Measurements from ENCODE around the gene SZT2. TPM values are rescaled to one million over a fixed set of nuclear protein-coding genes. Genes with fewer than 3 reads are reported as not detected.
"Not testable (repeated sequence)": the region's sequence is repeated elsewhere in the genome, so short reads cannot be mapped to it uniquely, and the experiment has no call there.

SZT2 gene
- total and polyA plus RNA-seq, 5 donors, result 20.8 to 36.4 (median 32.6) TPM

- intact Hi-C loops (cut with DNase I), result no loop called here
- Histone ChIP-seq H3K9me3 (ENCODE audit: control insufficient read depth, low read length) (no peaks in the 10 kb centered on the region), H3K27ac (ENCODE audit: low read length) (no peak overlapping the region), H3K4me3 (ENCODE audit: low read length) (no peak overlapping the region), H3K4me1 (ENCODE audit: control insufficient read depth, insufficient read depth, low read length) (peaks cover 4% of the 10 kb centered on the region), H3K27me3 (ENCODE audit: control insufficient read depth, insufficient read depth) (no peaks in the 10 kb centered on the region)
- ATAC-seq (no peak), DNase-seq (peak in 1 of 3 donors; percentile 58)
- WGBS, result 69% methylated on average over 12 of the region's 12 CpGs
These were observed 61.5 kb downstream of the SZT2 start for GRCh38 chr1:43451157-43451591.

GRCh38 chr1:43451701-43452532 lies 62.2 kb downstream of the SZT2 start:
- WGBS, result 86% methylated on average over 22 of the region's 22 CpGs
- H3K27me3 ChIP-seq (ENCODE audit: control insufficient read depth, insufficient read depth), result no peaks in the 10 kb centered on the region
- H3K4me1 ChIP-seq (ENCODE audit: control insufficient read depth, insufficient read depth, low read length), result peaks cover 4% of the 10 kb centered on the region
- peak in 1 of 3 donors; percentile 59 for DNase-seq
- no peak overlapping the region for H3K27ac ChIP-seq (ENCODE audit: low read length)
- no peak overlapping the region for H3K4me3 ChIP-seq (ENCODE audit: low read length)
- ATAC-seq, result no peak
- intact Hi-C loops (cut with DNase I), result no loop called here
- no peaks in the 10 kb centered on the region for H3K9me3 ChIP-seq (ENCODE audit: control insufficient read depth, low read length)

GRCh38 chr1:43452789-43453441 lies 63.2 kb downstream of the SZT2 start:
- DNase-seq, result peak in 2 of 3 donors; percentile 63 to 79
- H3K4me1 ChIP-seq (ENCODE audit: control insufficient read depth, insufficient read depth, low read length), result peaks cover 4% of the 10 kb centered on the region
- 10% methylated on average over 10 of the region's 10 CpGs for WGBS

GRCh38 chr1:43453442-43454269 lies 64.0 kb downstream of the SZT2 start, which contains the start of gene HYI:
HYI (minus strand) TSS chr1:43453931; CDS start chr1:43453793, 138 bp downstream.
- intact Hi-C loops (cut with DNase I), result no loop called here
- WGBS, result under 1% methylated on average over 87 of the region's 87 CpGs

More at GRCh38 chr1:43452789-43453441, 63.2 kb downstream of the SZT2 start:
- H3K9me3 ChIP-seq (ENCODE audit: control insufficient read depth, low read length), result no peaks in the 10 kb centered on the region
- intact Hi-C loops (cut with DNase I), result no loop called here
- peak; percentile 5 to 6 for ATAC-seq
- peak overlapping the region; percentile 82 for H3K4me3 ChIP-seq (ENCODE audit: low read length)
- H3K27me3 ChIP-seq (ENCODE audit: control insufficient read depth, insufficient read depth), result no peaks in the 10 kb centered on the region
- H3K27ac ChIP-seq (ENCODE audit: low read length), result peak overlapping the region; percentile 92

DNA sequence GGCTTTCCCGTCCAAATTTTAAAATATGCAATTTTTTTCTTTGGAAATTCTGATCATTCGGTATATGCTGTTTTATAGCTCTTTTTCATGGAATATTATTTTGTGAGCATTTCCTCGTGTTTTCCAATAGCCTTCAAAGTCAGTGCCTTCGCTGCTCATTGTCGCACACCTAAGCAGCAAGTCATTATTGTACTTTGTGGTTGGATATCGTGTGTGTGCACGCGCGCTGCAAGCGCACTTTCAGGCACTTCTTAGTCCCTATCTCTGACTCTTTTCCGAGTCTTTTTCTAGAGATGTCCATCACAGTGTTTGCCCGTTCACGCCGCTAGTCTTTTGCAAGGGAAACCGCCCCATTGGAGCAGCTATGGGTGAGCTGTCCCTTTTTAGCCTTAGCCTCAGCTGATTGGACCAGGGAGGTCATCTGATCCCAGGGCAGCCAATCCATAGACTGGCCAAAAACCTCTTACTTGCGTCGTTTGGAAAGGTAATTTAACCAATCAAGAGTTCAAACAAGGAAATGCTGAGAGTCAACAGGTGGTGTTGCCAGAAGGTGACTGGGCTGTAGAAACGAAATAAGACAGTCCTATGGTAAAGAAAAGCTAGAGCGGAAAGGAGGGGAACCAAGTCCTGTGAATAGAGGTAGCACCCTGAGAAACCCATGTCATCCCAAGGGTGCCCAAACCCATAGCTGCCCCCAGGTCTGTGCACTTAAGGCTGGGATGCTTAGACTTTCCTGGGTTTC lies 64.7 kb downstream of the SZT2 start:
- WGBS, result 8% methylated on average over 19 of the region's 19 CpGs
- peak; percentile 75 to 87 (median 84) for DNase-seq

More at GRCh38 chr1:43453442-43454269, 64.0 kb downstream of the SZT2 start, which contains the start of gene HYI:
- H3K27ac ChIP-seq (ENCODE audit: low read length), result peak within 1 kb of the TSS; percentile 92
- peaks cover 4% of the 10 kb centered on the region for H3K4me1 ChIP-seq (ENCODE audit: control insufficient read depth, insufficient read depth, low read length)
- DNase-seq (peak; percentile 86 to 95 (median 94)), ATAC-seq (peak; percentile 74 to 81)
- no peaks in the 10 kb centered on the region for H3K9me3 ChIP-seq (ENCODE audit: control insufficient read depth, low read length)
- H3K4me3 ChIP-seq (ENCODE audit: low read length), result peak within 1 kb of the TSS; percentile 82
- H3K27me3 ChIP-seq (ENCODE audit: control insufficient read depth, insufficient read depth), result no peaks in the 10 kb centered on the region

GRCh38 chr1:43455213-43455889 lies 65.7 kb downstream of the SZT2 start:
- Histone ChIP-seq H3K27me3 (ENCODE audit: control insufficient read depth, insufficient read depth) (no peaks in the 10 kb centered on the region), H3K27ac (ENCODE audit: low read length) (no peak overlapping the region), H3K4me3 (ENCODE audit: low read length) (no peak overlapping the region), H3K4me1 (ENCODE audit: control insufficient read depth, insufficient read depth, low read length) (peaks cover 4% of the 10 kb centered on the region), H3K9me3 (ENCODE audit: control insufficient read depth, low read length) (no peaks in the 10 kb centered on the region)
- 57% methylated on average over 7 of the region's 7 CpGs for WGBS
- intact Hi-C loops (cut with DNase I), result no loop called here
- DNase-seq, result peak in 1 of 3 donors; percentile 56
- peak; percentile 8 to 10 for ATAC-seq

More for the DNA sequence above, 64.7 kb downstream of the SZT2 start:
- Histone ChIP-seq H3K27ac (ENCODE audit: low read length) (peak overlapping the region; percentile 77), H3K4me3 (ENCODE audit: low read length) (peak overlapping the region; percentile 82), H3K9me3 (ENCODE audit: control insufficient read depth, low read length) (no peaks in the 10 kb centered on the region), H3K27me3 (ENCODE audit: control insufficient read depth, insufficient read depth) (no peaks in the 10 kb centered on the region), H3K4me1 (ENCODE audit: control insufficient read depth, insufficient read depth, low read length) (peaks cover 4% of the 10 kb centered on the region)
- peak; percentile 90 for ATAC-seq
- intact Hi-C loops (cut with DNase I), result no loop called here

GRCh38 chr1:43458379-43458778 lies 68.7 kb downstream of the SZT2 start:
- DNase-seq; H3K27ac ChIP-seq (ENCODE audit: low read length); H3K4me1 ChIP-seq (ENCODE audit: control insufficient read depth, insufficient read depth, low read length); ATAC-seq; intact Hi-C loops (cut with DNase I); H3K9me3 ChIP-seq (ENCODE audit: control insufficient read depth, low read length); H3K4me3 ChIP-seq (ENCODE audit: low read length); H3K27me3 ChIP-seq (ENCODE audit: control insufficient read depth, insufficient read depth): not testable (repeated sequence)
- 83% methylated on average over 3 of the region's 3 CpGs for WGBS

DNA sequence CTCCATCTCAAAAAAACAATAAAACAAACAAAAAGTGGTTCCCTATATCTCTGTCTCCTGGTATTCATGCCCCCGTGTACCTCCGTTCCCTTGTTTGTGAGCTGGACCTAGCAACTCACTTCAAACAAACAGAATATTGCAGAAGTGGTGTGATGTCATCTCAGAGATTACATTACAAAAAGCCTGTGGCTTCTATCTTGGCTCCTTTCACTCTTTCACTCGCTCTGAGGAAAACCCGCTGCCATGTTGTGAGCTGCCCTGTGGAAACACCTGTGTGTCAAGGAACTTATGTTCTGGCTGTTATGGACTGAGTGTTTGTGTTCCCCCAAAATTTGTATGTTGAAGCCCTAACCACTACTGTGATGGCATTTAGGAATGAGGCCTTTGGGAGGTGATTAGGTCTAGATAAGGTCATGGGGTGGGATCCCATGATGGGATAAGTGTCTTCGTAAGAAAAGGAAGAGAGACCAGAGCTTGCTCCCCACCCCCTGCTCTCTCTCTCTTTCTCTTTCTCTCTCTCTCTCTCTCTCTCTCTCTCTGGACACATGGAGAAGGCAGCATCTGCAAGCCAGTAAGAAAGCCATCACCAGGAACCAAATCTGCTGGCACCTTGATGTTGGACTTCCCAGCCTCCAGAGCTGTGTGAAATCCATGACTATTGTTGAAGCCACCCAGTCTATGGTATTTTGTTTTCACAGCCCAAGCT lies 71.4 kb downstream of the SZT2 start:
- DNase-seq, result no peak
- H3K4me1 ChIP-seq (ENCODE audit: control insufficient read depth, insufficient read depth, low read length), result no peaks in the 10 kb centered on the region
- no peaks in the 10 kb centered on the region for H3K9me3 ChIP-seq (ENCODE audit: control insufficient read depth, low read length)
- WGBS, result 92% methylated on average over 5 of the region's 5 CpGs
- intact Hi-C loops (cut with DNase I), result no loop called here
- no peak overlapping the region for H3K4me3 ChIP-seq (ENCODE audit: low read length)
- ATAC-seq, result no peak
- H3K27ac ChIP-seq (ENCODE audit: low read length), result no peak overlapping the region
- H3K27me3 ChIP-seq (ENCODE audit: control insufficient read depth, insufficient read depth), result no peaks in the 10 kb centered on the region

DNA sequence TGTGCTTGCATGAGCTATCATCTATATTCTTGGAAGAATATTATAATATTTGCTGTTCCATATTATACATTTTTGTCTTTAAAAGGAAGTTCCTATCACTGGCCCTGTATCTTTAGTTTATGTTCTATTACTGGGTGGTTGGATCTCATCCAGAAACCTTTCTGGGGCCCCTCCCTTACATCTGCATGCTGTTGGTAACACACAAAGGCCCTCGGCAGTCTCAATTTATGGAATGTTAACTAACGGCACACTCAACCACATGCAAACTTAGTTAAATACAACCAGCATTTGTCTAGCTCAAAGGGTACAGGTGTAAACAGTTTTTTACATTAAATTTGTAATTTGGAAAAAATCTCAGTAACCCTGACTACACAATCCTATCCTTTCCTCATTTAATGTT lies 73.8 kb downstream of the SZT2 start:
- Histone ChIP-seq H3K4me3 (ENCODE audit: low read length) (no peak overlapping the region), H3K9me3 (ENCODE audit: control insufficient read depth, low read length) (no peaks in the 10 kb centered on the region), H3K27me3 (ENCODE audit: control insufficient read depth, insufficient read depth) (no peaks in the 10 kb centered on the region), H3K27ac (ENCODE audit: low read length) (no peak overlapping the region), H3K4me1 (ENCODE audit: control insufficient read depth, insufficient read depth, low read length) (no peaks in the 10 kb centered on the region)
- intact Hi-C loops (cut with DNase I), result no loop called here
- DNase-seq, result no peak
- ATAC-seq, result no peak
- WGBS, result 47% methylated on average over 2 of the region's 2 CpGs
